Measurements from ENCODE around the gene XYLT1.

GRCh38 chr16:17277981-17278381, 192.8 kb downstream of the XYLT1 start:
- TF ChIP-seq, protein P1, sequence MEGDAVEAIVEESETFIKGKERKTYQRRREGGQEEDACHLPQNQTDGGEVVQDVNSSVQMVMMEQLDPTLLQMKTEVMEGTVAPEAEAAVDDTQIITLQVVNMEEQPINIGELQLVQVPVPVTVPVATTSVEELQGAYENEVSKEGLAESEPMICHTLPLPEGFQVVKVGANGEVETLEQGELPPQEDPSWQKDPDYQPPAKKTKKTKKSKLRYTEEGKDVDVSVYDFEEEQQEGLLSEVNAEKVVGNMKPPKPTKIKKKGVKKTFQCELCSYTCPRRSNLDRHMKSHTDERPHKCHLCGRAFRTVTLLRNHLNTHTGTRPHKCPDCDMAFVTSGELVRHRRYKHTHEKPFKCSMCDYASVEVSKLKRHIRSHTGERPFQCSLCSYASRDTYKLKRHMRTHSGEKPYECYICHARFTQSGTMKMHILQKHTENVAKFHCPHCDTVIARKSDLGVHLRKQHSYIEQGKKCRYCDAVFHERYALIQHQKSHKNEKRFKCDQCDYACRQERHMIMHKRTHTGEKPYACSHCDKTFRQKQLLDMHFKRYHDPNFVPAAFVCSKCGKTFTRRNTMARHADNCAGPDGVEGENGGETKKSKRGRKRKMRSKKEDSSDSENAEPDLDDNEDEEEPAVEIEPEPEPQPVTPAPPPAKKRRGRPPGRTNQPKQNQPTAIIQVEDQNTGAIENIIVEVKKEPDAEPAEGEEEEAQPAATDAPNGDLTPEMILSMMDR (conservative IDR thresholded peaks at IDR 0.05; ENCODE audit: low read length), result peak; percentile 22; the same call in 1 of the 2 replicates
- TF ChIP-seq EZH2phosphoT487 (IDR thresholded peaks at IDR 0.05; ENCODE audit: borderline replicate concordance), result no peak

All from Loucy (cell line).